ENCODE data around the gene EEFSEC. TPM values are rescaled to one million over a fixed set of nuclear protein-coding genes. Genes with fewer than 3 reads are reported as not detected.

Gene EEFSEC
- total and polyA plus RNA-seq, 2 experiments from 2014 or later = 10.1 to 16.2 TPM

DNA sequence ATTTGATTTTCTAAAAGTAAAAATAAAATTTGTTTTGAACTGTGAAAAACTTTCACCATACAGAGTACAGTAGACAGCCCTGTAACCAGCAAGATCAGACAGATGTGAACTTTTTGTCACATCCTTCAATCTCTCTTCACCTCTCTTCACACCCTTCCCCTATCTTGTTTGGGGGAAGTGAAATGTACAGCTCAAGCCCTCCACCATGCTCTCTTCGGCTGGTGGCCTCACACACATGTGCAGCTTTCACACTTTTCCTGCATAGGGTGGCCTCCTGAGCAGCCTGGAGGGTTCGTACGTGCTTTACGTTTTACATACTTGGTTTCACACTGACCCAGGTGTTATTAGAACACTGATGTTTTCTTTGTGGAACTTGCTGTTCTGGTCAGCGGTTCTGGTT lies 227.0 kb downstream of the EEFSEC start:
- Histone ChIP-seq H3K9me2 (ENCODE audit: insufficient read depth) (no peaks in the 10 kb centered on the region), H3K27me3 (ENCODE audit: insufficient read depth) (no peaks in the 10 kb centered on the region), H3K4me3 (no peak overlapping the region), H3K4me1 (ENCODE audit: insufficient read depth) (no peaks in the 10 kb centered on the region), H3K36me3 (ENCODE audit: insufficient read depth) (no peaks in the 10 kb centered on the region), H3F3A (replicated peaks; ENCODE audit: low read depth) (no peaks in the 10 kb centered on the region), H3K27ac (ENCODE audit: low read depth) (no peak overlapping the region), H2AFZ (no peak overlapping the region), H4K20me1 (replicated peaks; ENCODE audit: insufficient read depth) (peaks cover 7% of the 10 kb centered on the region), H3K4me2 (no peak overlapping the region), H3K79me2 (replicated peaks; ENCODE audit: insufficient read depth) (no peaks in the 10 kb centered on the region)
- TF ChIP-seq, protein P1, sequence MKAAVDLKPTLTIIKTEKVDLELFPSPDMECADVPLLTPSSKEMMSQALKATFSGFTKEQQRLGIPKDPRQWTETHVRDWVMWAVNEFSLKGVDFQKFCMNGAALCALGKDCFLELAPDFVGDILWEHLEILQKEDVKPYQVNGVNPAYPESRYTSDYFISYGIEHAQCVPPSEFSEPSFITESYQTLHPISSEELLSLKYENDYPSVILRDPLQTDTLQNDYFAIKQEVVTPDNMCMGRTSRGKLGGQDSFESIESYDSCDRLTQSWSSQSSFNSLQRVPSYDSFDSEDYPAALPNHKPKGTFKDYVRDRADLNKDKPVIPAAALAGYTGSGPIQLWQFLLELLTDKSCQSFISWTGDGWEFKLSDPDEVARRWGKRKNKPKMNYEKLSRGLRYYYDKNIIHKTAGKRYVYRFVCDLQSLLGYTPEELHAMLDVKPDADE (IDR thresholded peaks at IDR 0.05) = no peak
- TF ChIP-seq, protein P2, sequence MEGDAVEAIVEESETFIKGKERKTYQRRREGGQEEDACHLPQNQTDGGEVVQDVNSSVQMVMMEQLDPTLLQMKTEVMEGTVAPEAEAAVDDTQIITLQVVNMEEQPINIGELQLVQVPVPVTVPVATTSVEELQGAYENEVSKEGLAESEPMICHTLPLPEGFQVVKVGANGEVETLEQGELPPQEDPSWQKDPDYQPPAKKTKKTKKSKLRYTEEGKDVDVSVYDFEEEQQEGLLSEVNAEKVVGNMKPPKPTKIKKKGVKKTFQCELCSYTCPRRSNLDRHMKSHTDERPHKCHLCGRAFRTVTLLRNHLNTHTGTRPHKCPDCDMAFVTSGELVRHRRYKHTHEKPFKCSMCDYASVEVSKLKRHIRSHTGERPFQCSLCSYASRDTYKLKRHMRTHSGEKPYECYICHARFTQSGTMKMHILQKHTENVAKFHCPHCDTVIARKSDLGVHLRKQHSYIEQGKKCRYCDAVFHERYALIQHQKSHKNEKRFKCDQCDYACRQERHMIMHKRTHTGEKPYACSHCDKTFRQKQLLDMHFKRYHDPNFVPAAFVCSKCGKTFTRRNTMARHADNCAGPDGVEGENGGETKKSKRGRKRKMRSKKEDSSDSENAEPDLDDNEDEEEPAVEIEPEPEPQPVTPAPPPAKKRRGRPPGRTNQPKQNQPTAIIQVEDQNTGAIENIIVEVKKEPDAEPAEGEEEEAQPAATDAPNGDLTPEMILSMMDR (conservative IDR thresholded peaks at IDR 0.05; ENCODE audit: low read depth in 2 of 2) = no peak
- no peak for TF ChIP-seq EZH2phosphoT487 (IDR thresholded peaks at IDR 0.05; ENCODE audit: unreplicated experiment)
- no peak for TF ChIP-seq POLR2AphosphoS5 (IDR thresholded peaks at IDR 0.05; ENCODE audit: low read depth)
- no peak for TF ChIP-seq JUNB (IDR thresholded peaks at IDR 0.05; ENCODE audit: unreplicated experiment)
- no peak for TF ChIP-seq NANOG (IDR thresholded peaks at IDR 0.05; ENCODE audit: borderline replicate concordance)
- no peak for TF ChIP-seq CREB1 (CRISPR knock-in tag; IDR thresholded peaks at IDR 0.05; ENCODE audit: low read depth)
- TF ChIP-seq, protein P3, sequence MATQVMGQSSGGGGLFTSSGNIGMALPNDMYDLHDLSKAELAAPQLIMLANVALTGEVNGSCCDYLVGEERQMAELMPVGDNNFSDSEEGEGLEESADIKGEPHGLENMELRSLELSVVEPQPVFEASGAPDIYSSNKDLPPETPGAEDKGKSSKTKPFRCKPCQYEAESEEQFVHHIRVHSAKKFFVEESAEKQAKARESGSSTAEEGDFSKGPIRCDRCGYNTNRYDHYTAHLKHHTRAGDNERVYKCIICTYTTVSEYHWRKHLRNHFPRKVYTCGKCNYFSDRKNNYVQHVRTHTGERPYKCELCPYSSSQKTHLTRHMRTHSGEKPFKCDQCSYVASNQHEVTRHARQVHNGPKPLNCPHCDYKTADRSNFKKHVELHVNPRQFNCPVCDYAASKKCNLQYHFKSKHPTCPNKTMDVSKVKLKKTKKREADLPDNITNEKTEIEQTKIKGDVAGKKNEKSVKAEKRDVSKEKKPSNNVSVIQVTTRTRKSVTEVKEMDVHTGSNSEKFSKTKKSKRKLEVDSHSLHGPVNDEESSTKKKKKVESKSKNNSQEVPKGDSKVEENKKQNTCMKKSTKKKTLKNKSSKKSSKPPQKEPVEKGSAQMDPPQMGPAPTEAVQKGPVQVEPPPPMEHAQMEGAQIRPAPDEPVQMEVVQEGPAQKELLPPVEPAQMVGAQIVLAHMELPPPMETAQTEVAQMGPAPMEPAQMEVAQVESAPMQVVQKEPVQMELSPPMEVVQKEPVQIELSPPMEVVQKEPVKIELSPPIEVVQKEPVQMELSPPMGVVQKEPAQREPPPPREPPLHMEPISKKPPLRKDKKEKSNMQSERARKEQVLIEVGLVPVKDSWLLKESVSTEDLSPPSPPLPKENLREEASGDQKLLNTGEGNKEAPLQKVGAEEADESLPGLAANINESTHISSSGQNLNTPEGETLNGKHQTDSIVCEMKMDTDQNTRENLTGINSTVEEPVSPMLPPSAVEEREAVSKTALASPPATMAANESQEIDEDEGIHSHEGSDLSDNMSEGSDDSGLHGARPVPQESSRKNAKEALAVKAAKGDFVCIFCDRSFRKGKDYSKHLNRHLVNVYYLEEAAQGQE (IDR thresholded peaks at IDR 0.05; ENCODE audit: unreplicated experiment) = no peak
- TF ChIP-seq, protein P4, sequence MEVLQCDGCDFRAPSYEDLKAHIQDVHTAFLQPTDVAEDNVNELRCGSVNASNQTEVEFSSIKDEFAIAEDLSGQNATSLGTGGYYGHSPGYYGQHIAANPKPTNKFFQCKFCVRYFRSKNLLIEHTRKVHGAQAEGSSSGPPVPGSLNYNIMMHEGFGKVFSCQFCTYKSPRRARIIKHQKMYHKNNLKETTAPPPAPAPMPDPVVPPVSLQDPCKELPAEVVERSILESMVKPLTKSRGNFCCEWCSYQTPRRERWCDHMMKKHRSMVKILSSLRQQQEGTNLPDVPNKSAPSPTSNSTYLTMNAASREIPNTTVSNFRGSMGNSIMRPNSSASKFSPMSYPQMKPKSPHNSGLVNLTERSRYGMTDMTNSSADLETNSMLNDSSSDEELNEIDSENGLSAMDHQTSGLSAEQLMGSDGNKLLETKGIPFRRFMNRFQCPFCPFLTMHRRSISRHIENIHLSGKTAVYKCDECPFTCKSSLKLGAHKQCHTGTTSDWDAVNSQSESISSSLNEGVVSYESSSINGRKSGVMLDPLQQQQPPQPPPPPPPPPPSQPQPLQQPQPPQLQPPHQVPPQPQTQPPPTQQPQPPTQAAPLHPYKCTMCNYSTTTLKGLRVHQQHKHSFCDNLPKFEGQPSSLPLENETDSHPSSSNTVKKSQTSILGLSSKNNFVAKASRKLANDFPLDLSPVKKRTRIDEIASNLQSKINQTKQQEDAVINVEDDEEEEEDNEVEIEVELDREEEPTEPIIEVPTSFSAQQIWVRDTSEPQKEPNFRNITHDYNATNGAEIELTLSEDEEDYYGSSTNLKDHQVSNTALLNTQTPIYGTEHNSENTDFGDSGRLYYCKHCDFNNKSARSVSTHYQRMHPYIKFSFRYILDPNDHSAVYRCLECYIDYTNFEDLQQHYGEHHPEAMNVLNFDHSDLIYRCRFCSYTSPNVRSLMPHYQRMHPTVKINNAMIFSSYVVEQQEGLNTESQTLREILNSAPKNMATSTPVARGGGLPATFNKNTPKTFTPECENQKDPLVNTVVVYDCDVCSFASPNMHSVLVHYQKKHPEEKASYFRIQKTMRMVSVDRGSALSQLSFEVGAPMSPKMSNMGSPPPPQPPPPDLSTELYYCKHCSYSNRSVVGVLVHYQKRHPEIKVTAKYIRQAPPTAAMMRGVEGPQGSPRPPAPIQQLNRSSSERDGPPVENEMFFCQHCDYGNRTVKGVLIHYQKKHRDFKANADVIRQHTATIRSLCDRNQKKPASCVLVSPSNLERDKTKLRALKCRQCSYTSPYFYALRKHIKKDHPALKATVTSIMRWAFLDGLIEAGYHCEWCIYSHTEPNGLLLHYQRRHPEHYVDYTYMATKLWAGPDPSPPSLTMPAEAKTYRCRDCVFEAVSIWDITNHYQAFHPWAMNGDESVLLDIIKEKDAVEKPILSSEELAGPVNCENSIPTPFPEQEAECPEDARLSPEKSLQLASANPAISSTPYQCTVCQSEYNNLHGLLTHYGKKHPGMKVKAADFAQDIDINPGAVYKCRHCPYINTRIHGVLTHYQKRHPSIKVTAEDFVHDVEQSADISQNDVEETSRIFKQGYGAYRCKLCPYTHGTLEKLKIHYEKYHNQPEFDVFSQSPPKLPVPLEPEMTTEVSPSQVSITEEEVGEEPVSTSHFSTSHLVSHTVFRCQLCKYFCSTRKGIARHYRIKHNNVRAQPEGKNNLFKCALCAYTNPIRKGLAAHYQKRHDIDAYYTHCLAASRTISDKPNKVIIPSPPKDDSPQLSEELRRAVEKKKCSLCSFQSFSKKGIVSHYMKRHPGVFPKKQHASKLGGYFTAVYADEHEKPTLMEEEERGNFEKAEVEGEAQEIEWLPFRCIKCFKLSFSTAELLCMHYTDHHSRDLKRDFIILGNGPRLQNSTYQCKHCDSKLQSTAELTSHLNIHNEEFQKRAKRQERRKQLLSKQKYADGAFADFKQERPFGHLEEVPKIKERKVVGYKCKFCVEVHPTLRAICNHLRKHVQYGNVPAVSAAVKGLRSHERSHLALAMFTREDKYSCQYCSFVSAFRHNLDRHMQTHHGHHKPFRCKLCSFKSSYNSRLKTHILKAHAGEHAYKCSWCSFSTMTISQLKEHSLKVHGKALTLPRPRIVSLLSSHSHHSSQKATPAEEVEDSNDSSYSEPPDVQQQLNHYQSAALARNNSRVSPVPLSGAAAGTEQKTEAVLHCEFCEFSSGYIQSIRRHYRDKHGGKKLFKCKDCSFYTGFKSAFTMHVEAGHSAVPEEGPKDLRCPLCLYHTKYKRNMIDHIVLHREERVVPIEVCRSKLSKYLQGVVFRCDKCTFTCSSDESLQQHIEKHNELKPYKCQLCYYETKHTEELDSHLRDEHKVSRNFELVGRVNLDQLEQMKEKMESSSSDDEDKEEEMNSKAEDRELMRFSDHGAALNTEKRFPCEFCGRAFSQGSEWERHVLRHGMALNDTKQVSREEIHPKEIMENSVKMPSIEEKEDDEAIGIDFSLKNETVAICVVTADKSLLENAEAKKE (CRISPR knock-in tag; IDR thresholded peaks at IDR 0.05) = no peak
- TF ChIP-seq EZH2 (IDR thresholded peaks at IDR 0.05; ENCODE audit: low read depth, unreplicated experiment) = no peak
- no peak for TF ChIP-seq ZNF114 (CRISPR knock-in tag; IDR thresholded peaks at IDR 0.05)
- no peak for TF ChIP-seq ZNF331 (CRISPR knock-in tag; IDR thresholded peaks at IDR 0.05; ENCODE audit: low read depth)
- no peak for TF ChIP-seq STAT1 (IDR thresholded peaks at IDR 0.05; ENCODE audit: unreplicated experiment)
- ATAC-seq (no peak), DNase-seq (ENCODE audit: low spot score) (no peak)
- peaks cover 9% of the 10 kb centered on the region for H3K27me3 Mint-ChIP-seq (ENCODE audit: insufficient read depth, low read depth, poor library complexity)
- H3K9me3 Mint-ChIP-seq = no peaks in the 10 kb centered on the region
- H3K4me3 Mint-ChIP-seq = no peak overlapping the region
- H3K4me1 Mint-ChIP-seq = peaks cover 5% of the 10 kb centered on the region; the same call in 1 of the 3 replicates
- no peaks in the 10 kb centered on the region for H3K36me3 Mint-ChIP-seq (ENCODE audit: low read depth)
- no peak overlapping the region for H3K27ac Mint-ChIP-seq
